OCI-LY1 (cell line): ENCODE measurements around the gene MED15.

Source experiments
- H2AFZ ChIP-seq: fragments of 200-600 bp; sonication (generic), shearing (Covaris generic); 2 replicates; pipeline ENCODE4 v1.6.0; 2014; ENCODE audit warnings: antibody characterized with exemption, mild to moderate bottlenecking, low read length
- H3F3A ChIP-seq: fragments of 200-600 bp; sonication (generic), shearing (Covaris generic); 2 replicates; pipeline ENCODE4 v1.6.0; 2014; ENCODE audit warnings: mild to moderate bottlenecking, antibody characterized with exemption, low read length, moderate library complexity; ENCODE audit not compliant: insufficient read depth
- H3K27ac ChIP-seq: fragments of 200-600 bp; sonication (generic); 2 replicates; pipeline ENCODE4 v1.5.1; 2014; ENCODE audit warnings: low read length, mixed run types, mild to moderate bottlenecking, low read depth; ENCODE audit not compliant: poor library complexity, severe bottlenecking
- H3K27me3 ChIP-seq: fragments of 200-600 bp; sonication (generic); 2 replicates; pipeline ENCODE4 v1.6.0; 2014; ENCODE audit warnings: antibody characterized with exemption, mild to moderate bottlenecking, low read length, moderate library complexity; ENCODE audit not compliant: insufficient read depth
- H3K36me3 ChIP-seq: fragments of 200-600 bp; sonication (generic); 2 replicates; pipeline ENCODE4 v1.6.1; 2014; ENCODE audit warnings: mild to moderate bottlenecking, antibody characterized with exemption, low read length, moderate library complexity, mixed read lengths; ENCODE audit not compliant: insufficient read depth
- H3K4me1 ChIP-seq: fragments of 200-600 bp; sonication (generic); 2 replicates; pipeline ENCODE4 v1.5.1; 2014; ENCODE audit warnings: mild to moderate bottlenecking, low read length, moderate library complexity; ENCODE audit not compliant: insufficient read depth, severe bottlenecking
- H3K4me2 ChIP-seq: fragments of 200-600 bp; sonication (generic), shearing (Covaris generic); 2 replicates; pipeline ENCODE4 v1.6.1; 2014; ENCODE audit warnings: low read length
- H3K4me3 ChIP-seq: fragments of 200-600 bp; sonication (generic); 2 replicates; pipeline ENCODE4 v1.5.1; 2014; ENCODE audit warnings: low read length, low read depth, mild to moderate bottlenecking, mixed read lengths; ENCODE audit not compliant: poor library complexity, severe bottlenecking
- H3K79me2 ChIP-seq: fragments of 200-600 bp; shearing (Covaris generic); 2 replicates; pipeline ENCODE4 v1.6.1; 2016; ENCODE audit warnings: mixed run types, low read length, mixed read lengths; ENCODE audit not compliant: insufficient read depth
- H3K9ac ChIP-seq: fragments of 200-600 bp; sonication (generic), shearing (Covaris generic); 2 replicates; pipeline ENCODE4 v1.6.1; 2014; ENCODE audit warnings: mild to moderate bottlenecking, low read length, mixed read lengths
- H3K9me2 ChIP-seq: fragments of 200-600 bp; sonication (generic), shearing (Covaris generic); 2 replicates; pipeline ENCODE4 v1.6.1; 2014; ENCODE audit warnings: low read depth, mild to moderate bottlenecking, low read length, mixed read lengths
- H3K9me3 ChIP-seq: fragments of 200-600 bp; shearing (Covaris generic); 2 replicates; pipeline ENCODE4 v1.6.1; 2014; ENCODE audit warnings: low read length, mixed read lengths
- H4K20me1 ChIP-seq: fragments of 200-600 bp; sonication (generic), shearing (Covaris generic); 2 replicates; pipeline ENCODE4 v1.6.0; 2016; ENCODE audit warnings: mild to moderate bottlenecking, low read length; ENCODE audit not compliant: insufficient read depth
- CTCF ChIP-seq: fragments of 200-600 bp; sonication (generic), shearing (Covaris generic); IDR thresholded peaks from 2 replicates; pipeline ENCODE4 v1.5.1; 2017; ENCODE audit warnings: mild to moderate bottlenecking, antibody characterized with exemption, low read length, moderate library complexity, mixed read lengths
- EZH2 ChIP-seq: fragments of 200-600 bp; sonication (generic), shearing (Covaris generic); IDR thresholded peaks from 2 replicates; pipeline ENCODE4 v1.8.0; 2017; ENCODE audit warnings: borderline replicate concordance, mixed run types, mild to moderate bottlenecking, antibody characterized with exemption, low read length, moderate library complexity, mixed read lengths

Gene MED15

DNA sequence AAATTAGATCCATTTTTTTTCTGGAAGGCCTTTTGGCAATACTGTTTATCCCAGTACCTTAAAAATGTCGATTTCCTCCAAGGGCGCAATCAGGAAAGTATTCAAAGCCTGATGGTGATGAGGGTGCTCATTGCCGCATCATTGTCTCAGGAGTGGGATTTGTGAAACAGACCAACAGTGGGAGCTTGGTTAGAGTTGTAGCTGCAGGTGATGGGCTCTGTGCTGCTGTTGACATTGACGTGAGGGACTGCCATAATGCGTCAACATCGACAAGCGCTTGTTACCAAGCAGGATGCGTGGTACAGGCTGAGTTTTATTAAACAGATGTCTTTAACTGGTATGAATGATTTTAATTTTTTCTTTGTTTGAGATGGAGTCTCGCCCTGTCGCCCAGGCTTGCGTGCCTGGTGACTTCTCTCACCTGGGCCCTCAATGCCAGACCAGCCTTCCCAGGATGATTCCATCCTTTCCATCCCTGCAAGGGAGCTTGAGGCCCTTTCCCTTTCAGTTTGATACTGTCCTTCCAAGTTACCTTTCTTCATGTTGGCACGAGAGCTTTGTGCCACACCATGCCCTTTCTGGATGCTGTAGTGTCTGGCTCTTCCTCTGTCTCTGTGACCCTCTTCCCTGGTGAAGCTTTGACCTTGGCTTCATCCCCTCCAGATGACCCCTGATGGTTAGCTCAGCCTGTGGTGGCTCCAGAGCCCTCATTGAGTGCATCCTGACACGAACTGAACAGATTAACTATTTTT lies 10.6 kb downstream of the MED15 start:
- no peak for TF ChIP-seq EZH2
- H2AFZ ChIP-seq: no peak overlapping the region
- no peak overlapping the region for H3K4me2 ChIP-seq
- H3K36me3 ChIP-seq: peaks cover 56% of the 10 kb centered on the region
- no peaks in the 10 kb centered on the region for H4K20me1 ChIP-seq
- H3K9me3 ChIP-seq: no peaks in the 10 kb centered on the region
- H3K9me2 ChIP-seq: no peaks in the 10 kb centered on the region
- H3K27ac ChIP-seq: no peak overlapping the region
- no peaks in the 10 kb centered on the region for H3K27me3 ChIP-seq
- H3K4me3 ChIP-seq: no peak overlapping the region
- H3F3A ChIP-seq: no peaks in the 10 kb centered on the region
- peaks cover 35% of the 10 kb centered on the region for H3K79me2 ChIP-seq
- no peak overlapping the region for H3K9ac ChIP-seq
- peaks cover 11% of the 10 kb centered on the region for H3K4me1 ChIP-seq

- Histone ChIP-seq H3K4me3 (no peak overlapping the region), H3K27ac (no peak overlapping the region), H3K27me3 (no peaks in the 10 kb centered on the region), H3K4me1 (peaks cover 25% of the 10 kb centered on the region), H3K79me2 (peaks cover 34% of the 10 kb centered on the region), H3K4me2 (no peak overlapping the region), H3K36me3 (peaks cover 46% of the 10 kb centered on the region), H3K9me3 (no peaks in the 10 kb centered on the region), H4K20me1 (no peaks in the 10 kb centered on the region), H3K9ac (no peak overlapping the region), H3K9me2 (no peaks in the 10 kb centered on the region), H3F3A (no peaks in the 10 kb centered on the region), H2AFZ (no peak overlapping the region)
- TF ChIP-seq EZH2 (no peak), CTCF (no peak)
These were observed 12.1 kb downstream of the MED15 start for GRCh38 chr22:20519558-20519957.

GRCh38 chr22:20520093-20520511 lies 12.7 kb downstream of the MED15 start:
- H3K9me3 ChIP-seq: no peaks in the 10 kb centered on the region
- H3K9me2 ChIP-seq: no peaks in the 10 kb centered on the region
- peaks cover 25% of the 10 kb centered on the region for H3K4me1 ChIP-seq
- no peaks in the 10 kb centered on the region for H3K27me3 ChIP-seq
- H3K4me3 ChIP-seq: no peak overlapping the region
- H3K4me2 ChIP-seq: no peak overlapping the region
- H2AFZ ChIP-seq: no peak overlapping the region
- no peak overlapping the region for H3K27ac ChIP-seq
- H3K36me3 ChIP-seq: peaks cover 41% of the 10 kb centered on the region
- H3F3A ChIP-seq: no peaks in the 10 kb centered on the region
- no peak overlapping the region for H3K9ac ChIP-seq
- no peaks in the 10 kb centered on the region for H4K20me1 ChIP-seq
- peaks cover 28% of the 10 kb centered on the region for H3K79me2 ChIP-seq
- TF ChIP-seq CTCF (no peak), EZH2 (no peak)
